IPS-15b (cell line): ENCODE measurements around the gene BSG.
"Not testable (repeated sequence)": the region's sequence is repeated elsewhere in the genome, so short reads cannot be mapped to it uniquely, and the experiment has no call there.

Source experiments
- H3K27me3 ChIP-seq: one replicate; pipeline ENCODE4 v1.6.1; 2013; ENCODE audit warnings: low read length; ENCODE audit not compliant: control insufficient read depth, insufficient read depth
- H3K36me3 ChIP-seq: one replicate; pipeline ENCODE4 v1.6.1; 2013; ENCODE audit warnings: low read length; ENCODE audit not compliant: control insufficient read depth, insufficient read depth
- H3K4me1 ChIP-seq: one replicate; pipeline ENCODE4 v1.6.1; 2013; ENCODE audit warnings: mild to moderate bottlenecking, low read length; ENCODE audit not compliant: control insufficient read depth, insufficient read depth
- H3K4me3 ChIP-seq: one replicate; pipeline ENCODE4 v1.5.1; 2013; ENCODE audit warnings: low read depth, low read length
- H3K9ac ChIP-seq: one replicate; pipeline ENCODE4 v1.6.1; 2013; ENCODE audit warnings: low read depth, mild to moderate bottlenecking, low read length
- H3K9me3 ChIP-seq: one replicate; pipeline ENCODE4 v1.6.1; 2013; ENCODE audit warnings: mild to moderate bottlenecking, low read length; ENCODE audit not compliant: control insufficient read depth, insufficient read depth

The BSG gene

DNA sequence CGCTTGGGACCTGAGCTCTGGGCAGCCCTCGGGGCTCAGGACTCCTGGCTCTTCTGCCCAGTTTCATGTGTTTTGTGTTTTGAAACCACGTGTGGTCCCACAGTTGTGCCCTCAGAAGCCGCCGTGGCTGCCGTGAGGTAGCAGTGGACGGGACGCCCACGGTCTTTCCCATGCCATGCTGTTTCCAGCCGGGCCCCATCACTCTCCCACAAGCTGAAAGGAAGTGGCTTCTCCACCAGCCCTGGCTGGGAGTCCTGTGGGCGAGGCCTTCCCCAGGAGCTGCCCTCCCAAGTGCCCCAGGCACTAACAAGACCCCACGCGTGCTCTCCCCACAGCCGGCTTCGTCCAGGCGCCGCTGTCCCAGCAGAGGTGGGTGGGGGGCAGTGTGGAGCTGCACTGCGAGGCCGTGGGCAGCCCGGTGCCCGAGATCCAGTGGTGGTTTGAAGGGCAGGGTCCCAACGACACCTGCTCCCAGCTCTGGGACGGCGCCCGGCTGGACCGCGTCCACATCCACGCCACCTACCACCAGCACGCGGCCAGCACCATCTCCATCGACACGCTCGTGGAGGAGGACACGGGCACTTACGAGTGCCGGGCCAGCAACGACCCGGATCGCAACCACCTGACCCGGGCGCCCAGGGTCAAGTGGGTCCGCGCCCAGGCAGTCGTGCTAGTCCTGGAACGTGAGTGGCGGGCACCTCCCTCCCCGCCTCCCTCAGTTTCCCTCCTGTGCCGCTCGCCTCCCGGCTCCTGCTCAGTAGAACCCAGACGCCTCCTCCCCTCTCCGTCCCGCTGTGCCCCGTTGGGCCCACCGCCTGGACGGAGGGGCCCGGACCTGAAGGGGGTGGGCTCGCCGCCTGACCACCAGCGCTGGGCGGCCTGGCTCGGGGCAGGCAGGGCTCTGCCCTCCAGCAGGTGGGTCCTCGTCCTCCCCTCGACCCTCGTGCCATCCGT, 5.3 kb downstream of the BSG start:
- peaks cover 52% of the 10 kb centered on the region for H3K36me3 ChIP-seq
- H3K9ac ChIP-seq: no peak overlapping the region
- no peak overlapping the region for H3K4me3 ChIP-seq
- H3K27me3 ChIP-seq: no peaks in the 10 kb centered on the region
- peaks cover 6% of the 10 kb centered on the region for H3K4me1 ChIP-seq
- H3K9me3 ChIP-seq: no peaks in the 10 kb centered on the region

DNA sequence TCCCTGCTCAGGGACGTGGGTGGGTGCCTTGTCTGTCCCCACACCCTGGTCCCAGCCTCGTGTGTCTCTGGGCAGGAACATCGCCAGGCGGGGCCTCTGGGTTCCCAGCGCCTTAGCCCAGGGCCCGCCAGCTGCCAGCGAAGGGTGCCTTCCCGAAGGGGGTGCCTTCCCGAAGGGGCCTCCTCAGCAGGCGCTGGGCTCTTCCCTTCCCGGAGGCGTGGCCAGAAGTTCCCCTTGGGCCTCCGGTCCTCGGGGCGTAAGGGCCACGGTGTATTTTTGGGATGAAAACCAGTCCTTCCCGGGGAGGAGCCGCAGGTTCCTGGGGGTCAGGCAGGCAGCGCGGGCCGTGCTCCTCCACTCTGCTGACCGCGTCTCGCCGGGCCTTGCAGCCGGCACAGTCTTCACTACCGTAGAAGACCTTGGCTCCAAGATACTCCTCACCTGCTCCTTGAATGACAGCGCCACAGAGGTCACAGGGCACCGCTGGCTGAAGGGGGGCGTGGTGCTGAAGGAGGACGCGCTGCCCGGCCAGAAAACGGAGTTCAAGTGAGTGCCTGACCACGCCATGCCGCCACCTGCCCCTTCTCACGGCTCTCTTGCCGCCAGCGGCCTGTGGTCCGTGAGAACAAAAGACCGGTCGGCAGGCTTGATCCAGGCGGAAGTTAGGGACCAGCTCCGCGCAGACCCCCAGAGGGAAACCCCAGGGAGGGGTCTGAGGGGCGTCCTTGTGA, 6.9 kb downstream of the BSG start:
- no peaks in the 10 kb centered on the region for H3K27me3 ChIP-seq
- H3K4me3 ChIP-seq: no peak overlapping the region
- H3K4me1 ChIP-seq: peaks cover 6% of the 10 kb centered on the region
- H3K9me3 ChIP-seq: no peaks in the 10 kb centered on the region
- peaks cover 60% of the 10 kb centered on the region for H3K36me3 ChIP-seq
- H3K9ac ChIP-seq: no peak overlapping the region

DNA sequence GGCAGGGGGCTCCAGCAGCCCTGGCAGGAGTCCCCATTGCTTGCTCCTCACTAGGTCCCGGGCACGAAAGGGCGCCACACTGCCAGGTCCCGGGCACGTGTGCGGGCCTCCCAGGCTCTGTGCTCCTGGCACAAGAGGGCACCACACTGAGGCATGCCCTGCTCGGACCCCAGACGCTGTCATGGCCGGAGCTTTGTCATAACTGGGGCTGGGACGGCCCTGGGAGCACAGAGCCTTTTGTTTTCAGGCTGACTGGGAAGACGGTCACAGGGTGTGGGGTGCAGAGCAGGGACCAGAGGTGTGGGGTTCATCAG, 7.4 kb downstream of the BSG start:
- no peak overlapping the region for H3K9ac ChIP-seq
- H3K4me1 ChIP-seq: peaks cover 3% of the 10 kb centered on the region
- no peak overlapping the region for H3K4me3 ChIP-seq
- H3K9me3 ChIP-seq: no peaks in the 10 kb centered on the region
- H3K36me3 ChIP-seq: peaks cover 60% of the 10 kb centered on the region
- H3K27me3 ChIP-seq: no peaks in the 10 kb centered on the region

DNA sequence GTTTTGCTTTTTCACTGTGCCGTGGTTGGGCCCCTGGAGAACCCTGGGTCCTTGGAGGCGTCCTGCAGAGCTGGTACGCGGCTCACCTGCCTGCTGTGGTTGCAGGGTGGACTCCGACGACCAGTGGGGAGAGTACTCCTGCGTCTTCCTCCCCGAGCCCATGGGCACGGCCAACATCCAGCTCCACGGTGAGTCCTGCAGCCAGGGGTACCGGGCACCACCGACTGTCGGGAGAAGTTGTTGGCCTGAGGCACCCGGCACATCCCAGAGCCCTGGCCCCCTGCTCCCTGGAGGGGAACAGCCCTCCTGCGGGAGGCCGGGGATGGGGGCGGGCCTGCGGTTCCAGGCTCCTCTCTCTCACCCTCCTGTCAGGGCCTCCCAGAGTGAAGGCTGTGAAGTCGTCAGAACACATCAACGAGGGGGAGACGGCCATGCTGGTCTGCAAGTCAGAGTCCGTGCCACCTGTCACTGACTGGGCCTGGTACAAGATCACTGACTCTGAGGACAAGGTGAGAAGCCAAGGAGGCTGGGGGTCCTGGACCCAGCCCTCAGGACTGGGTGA, 8.0 kb downstream of the BSG start:
- Histone ChIP-seq H3K4me3 (no peak overlapping the region), H3K9me3 (no peaks in the 10 kb centered on the region), H3K27me3 (no peaks in the 10 kb centered on the region), H3K4me1 (no peaks in the 10 kb centered on the region), H3K36me3 (peaks cover 60% of the 10 kb centered on the region), H3K9ac (no peak overlapping the region)

DNA sequence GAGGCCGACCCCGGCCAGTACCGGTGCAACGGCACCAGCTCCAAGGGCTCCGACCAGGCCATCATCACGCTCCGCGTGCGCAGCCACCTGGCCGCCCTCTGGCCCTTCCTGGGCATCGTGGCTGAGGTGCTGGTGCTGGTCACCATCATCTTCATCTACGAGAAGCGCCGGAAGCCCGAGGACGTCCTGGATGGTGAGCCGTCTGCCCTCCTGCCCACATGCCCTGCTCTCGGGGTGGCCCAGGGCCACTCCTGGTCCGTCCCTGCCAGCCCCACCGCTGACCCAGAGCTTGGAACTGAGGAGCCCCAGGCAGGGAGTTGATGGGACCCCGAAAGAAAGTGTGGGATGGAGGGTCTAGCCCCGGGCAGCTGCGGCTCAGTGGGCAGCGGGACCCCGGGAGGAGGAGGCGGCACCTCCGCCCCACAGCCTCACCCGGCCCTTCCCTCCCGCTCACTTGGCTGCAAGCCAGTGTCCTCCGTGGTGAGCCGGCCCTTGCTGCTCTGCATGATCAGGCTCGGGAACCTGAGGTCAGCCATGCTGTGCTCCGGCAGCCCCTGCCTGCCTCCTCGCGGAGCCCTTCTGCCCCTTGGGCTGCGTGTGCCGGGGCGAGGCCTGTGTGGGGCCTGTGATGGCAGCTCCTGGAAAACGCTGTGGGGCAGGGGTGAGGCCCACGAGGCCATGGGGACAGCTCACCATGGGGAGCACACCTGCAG, 9.2 kb downstream of the BSG start:
- H3K9ac ChIP-seq: no peak overlapping the region
- H3K36me3 ChIP-seq: peaks cover 56% of the 10 kb centered on the region
- H3K4me1 ChIP-seq: no peaks in the 10 kb centered on the region
- H3K4me3 ChIP-seq: no peak overlapping the region
- no peaks in the 10 kb centered on the region for H3K9me3 ChIP-seq
- H3K27me3 ChIP-seq: no peaks in the 10 kb centered on the region

DNA sequence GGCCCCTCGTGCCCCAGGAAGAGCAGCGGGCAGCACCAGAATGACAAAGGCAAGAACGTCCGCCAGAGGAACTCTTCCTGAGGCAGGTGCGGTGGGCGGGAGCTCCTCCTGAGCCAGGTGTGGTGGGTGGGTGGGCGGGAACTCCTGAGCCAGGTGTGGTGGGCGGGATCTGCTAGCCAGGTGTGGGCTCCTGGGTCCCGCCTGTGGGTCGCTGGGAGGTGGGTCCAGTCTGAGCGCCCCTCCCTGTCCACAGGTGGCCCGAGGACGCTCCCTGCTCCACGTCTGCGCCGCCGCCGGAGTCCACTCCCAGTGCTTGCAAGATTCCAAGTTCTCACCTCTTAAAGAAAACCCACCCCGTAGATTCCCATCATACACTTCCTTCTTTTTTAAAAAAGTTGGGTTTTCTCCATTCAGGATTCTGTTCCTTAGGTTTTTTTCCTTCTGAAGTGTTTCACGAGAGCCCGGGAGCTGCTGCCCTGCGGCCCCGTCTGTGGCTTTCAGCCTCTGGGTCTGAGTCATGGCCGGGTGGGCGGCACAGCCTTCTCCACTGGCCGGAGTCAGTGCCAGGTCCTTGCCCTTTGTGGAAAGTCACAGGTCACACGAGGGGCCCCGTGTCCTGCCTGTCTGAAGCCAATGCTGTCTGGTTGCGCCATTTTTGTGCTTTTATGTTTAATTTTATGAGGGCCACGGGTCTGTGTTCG, 10.3 kb downstream of the BSG start:
- peaks cover 51% of the 10 kb centered on the region for H3K36me3 ChIP-seq
- no peak overlapping the region for H3K4me3 ChIP-seq
- H3K27me3 ChIP-seq: no peaks in the 10 kb centered on the region
- no peak overlapping the region for H3K9ac ChIP-seq
- no peaks in the 10 kb centered on the region for H3K9me3 ChIP-seq
- no peaks in the 10 kb centered on the region for H3K4me1 ChIP-seq

DNA sequence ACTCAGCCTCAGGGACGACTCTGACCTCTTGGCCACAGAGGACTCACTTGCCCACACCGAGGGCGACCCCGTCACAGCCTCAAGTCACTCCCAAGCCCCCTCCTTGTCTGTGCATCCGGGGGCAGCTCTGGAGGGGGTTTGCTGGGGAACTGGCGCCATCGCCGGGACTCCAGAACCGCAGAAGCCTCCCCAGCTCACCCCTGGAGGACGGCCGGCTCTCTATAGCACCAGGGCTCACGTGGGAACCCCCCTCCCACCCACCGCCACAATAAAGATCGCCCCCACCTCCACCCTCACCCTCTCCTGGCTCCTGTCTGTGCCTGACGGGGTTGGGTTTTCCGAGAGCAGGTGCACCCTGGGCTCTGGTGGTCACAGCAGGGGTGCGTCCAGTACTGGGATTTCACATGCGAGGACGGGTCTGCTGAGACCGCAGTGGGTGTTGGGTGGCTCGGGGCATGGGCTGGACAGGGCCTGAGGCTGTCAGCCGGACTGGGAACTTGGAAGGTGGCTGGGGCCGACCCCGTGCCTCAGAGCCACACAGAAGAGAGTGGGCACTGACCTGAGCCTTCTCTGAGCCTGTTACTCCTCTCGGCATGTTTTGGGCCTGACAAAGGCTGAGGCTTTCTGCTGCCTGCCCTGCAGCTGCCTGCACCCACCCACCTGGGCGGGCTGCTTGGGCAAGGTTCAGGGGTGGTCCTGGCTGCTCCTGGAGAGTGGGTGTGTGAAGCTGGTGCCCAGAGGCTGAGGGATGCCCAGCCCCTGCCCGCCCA, 11.0 kb downstream of the BSG start:
- Histone ChIP-seq H3K27me3 (peaks cover under 1% of the 10 kb centered on the region), H3K9me3 (no peaks in the 10 kb centered on the region), H3K36me3 (peaks cover 43% of the 10 kb centered on the region), H3K4me3 (no peak overlapping the region), H3K4me1 (no peaks in the 10 kb centered on the region), H3K9ac (no peak overlapping the region)

DNA sequence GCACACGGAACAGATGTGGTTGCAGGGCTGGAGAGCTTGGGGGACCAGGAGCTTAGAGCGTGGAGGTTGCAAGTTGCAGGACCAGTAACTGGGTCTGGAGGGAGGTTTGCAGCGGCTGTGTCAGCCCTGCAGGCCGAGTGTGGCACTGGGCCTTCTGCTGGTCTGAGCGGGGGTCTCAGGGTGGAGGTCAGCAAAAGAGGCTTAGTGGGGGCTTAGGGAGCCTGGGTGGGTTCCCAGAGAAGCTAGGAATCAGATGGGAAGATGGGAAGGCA, 11.5 kb downstream of the BSG start:
- no peak overlapping the region for H3K4me3 ChIP-seq
- H3K27me3 ChIP-seq: peaks cover 6% of the 10 kb centered on the region
- H3K9ac ChIP-seq: no peak overlapping the region
- H3K4me1 ChIP-seq: no peaks in the 10 kb centered on the region
- H3K36me3 ChIP-seq: peaks cover 40% of the 10 kb centered on the region
- H3K9me3 ChIP-seq: no peaks in the 10 kb centered on the region

DNA sequence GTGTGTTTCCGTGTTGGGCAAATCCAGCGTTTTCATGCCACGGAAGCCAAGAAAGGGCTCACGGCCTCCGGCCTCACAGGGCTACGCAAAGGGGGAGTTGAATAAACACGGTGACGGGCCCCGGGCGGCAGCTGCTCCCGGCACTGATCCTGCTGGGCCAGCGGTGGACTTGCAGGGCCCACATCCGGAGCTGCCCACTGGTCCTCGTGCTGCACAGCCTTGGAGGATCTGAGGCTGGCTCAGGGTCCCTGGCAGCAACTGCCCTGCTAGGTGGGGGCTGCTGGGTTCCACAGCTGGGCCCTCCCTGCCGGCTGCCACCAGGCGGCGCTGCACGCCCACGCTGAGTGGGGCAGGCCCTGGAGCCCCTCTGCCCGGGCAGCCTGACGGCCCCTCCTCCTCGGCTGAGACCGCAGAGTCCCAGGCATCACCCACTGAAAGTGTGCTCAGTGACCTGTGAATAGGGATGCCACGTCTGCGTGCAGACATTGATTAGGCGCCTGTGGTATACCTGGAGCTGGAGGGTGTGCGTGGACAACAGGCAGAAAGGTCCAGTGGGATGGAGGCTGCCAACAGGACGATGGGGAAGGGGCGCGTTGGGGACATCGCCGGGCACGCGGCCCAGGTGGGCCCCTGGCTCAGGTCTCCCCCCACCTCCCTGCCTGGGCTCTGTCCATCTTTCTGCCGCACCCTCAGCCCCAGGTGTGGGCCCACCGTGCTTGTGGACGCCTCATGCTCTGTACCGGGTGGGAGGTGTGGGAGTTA, 12.0 kb downstream of the BSG start:
- no peak overlapping the region for H3K4me3 ChIP-seq
- H3K36me3 ChIP-seq: peaks cover 35% of the 10 kb centered on the region
- no peak overlapping the region for H3K9ac ChIP-seq
- no peaks in the 10 kb centered on the region for H3K9me3 ChIP-seq
- no peaks in the 10 kb centered on the region for H3K4me1 ChIP-seq
- peaks cover 11% of the 10 kb centered on the region for H3K27me3 ChIP-seq

DNA sequence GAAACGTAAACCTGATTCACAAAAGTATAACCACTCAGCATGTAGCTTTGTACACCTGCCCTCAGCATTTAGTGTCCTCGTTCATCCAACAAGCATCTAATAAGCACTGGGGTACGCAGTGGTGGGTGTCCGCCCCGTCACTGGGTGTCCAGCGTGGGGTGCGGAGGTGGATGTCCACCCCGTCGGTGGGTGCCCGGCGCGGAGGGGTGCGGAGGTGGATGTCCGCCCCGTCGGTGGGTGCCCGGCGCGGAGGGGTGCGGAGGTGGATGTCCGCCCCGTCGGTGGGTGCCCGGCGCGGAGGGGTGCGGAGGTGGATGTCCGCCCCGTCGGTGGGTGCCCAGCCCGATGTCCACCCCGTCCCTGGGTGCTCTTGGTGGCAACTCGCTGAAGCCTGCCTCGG, 12.8 kb downstream of the BSG start:
- H3K4me1 ChIP-seq, H3K9ac ChIP-seq, H3K9me3 ChIP-seq, H3K4me3 ChIP-seq: not testable (repeated sequence)
- Histone ChIP-seq H3K36me3 (peaks cover 28% of the 10 kb centered on the region), H3K27me3 (peaks cover 11% of the 10 kb centered on the region)
